Measurements from ENCODE around the gene CYP19A1. TPM values are rescaled to one million over a fixed set of nuclear protein-coding genes. Genes with fewer than 3 reads are reported as not detected.

Gene CYP19A1
- total and polyA plus RNA-seq, 9 of the 15 experiments (the other 6 are each of a cell fraction or from before 2014, with no cell fraction given), result 0.16 to 0.63 (median 0.47) TPM; not detected in 3

DNA sequence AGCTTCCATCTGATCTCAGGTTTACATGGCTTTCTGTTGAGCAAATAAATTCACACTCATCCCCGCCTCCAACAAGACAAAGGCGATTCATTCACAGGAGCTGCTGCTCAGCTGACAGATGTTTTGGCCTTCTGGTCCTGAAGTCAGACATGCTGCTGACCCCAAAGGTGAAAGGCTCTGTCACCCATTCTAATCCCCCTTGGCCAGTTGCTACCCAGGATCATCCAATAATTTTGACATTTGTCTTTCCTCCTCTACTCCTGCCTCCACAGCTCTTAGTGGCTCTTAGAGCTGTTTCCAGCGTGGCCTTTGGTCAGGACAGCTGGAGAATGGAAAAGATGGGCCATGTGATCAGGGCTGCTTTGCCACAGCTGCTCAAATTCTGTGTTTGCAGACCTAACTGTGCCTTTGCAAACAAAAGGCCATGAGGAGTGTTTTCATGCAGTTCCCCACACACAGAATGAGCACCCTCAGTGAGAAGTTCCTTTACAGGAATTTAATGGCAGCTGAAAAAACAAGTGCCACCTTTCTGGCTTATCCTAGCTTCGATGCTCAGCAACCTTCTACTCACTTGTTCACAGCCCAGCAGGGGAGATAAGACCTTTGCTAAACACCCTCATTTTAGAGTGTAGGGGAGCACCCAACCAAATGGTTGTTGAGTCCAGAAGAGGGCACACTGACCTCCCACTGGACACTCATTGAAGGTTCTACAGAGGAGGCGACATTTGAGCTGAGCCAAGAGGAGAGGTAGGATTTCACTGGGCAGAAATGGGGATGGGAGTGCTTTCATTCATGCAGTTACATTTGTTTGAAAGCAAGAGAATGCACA lies 39.0 kb downstream of the CYP19A1 start:
- no TSS peak for BruUV-seq (replicated peaks)
- H3K9ac ChIP-seq (ENCODE audit: insufficient read depth in 1 of 2, low read depth in 2 of 2, low read length in 2 of 2), result no peak overlapping the region
- no peak for ATAC-seq

DNA sequence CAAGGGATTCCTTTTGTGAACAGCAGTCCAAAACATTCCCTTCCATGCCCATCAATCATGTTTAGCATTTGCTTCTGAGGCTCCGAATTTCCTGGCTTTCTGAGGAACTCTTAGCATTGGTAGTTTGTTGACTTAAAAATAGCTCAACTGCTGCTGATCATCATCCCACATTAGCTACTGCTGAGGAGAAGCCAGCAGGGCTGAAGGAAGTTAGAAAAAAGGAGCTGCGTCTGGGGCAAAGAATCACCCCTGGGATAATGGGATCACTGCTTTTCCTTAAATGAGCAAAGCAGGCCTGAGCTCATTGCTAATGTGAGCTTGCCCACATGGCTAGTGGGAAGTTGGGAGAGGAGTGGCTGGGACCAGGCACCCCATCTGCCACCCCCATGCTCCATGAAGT lies 39.8 kb downstream of the CYP19A1 start:
- Histone ChIP-seq H2AFZ (ENCODE audit: low read depth, low read length) (no peak overlapping the region), H3K9me3 (replicated peaks; ENCODE audit: control insufficient read depth, insufficient read depth, low read depth, low read length) (no peaks in the 10 kb centered on the region), H3K27me3 (ENCODE audit: control insufficient read depth in 2 of 2, insufficient read depth in 2 of 2, low read length in 2 of 2) (peaks cover 18 to 47% of the 10 kb centered on the region in 2 experiments; a peak in 4 of 5 replicates), H3K27ac (ENCODE audit: extremely low read depth, low read depth, low read length) (no peak overlapping the region), H3K4me2 (ENCODE audit: insufficient read depth, low read length) (no peak overlapping the region), H3K4me1 (replicated peaks in 1 of 2; ENCODE audit: control insufficient read depth in 2 of 2, insufficient read depth in 2 of 2, low read length in 2 of 2) (no peaks in the 10 kb centered on the region), H3K36me3 (ENCODE audit: control insufficient read depth, insufficient read depth, low read length) (no peaks in the 10 kb centered on the region), H3K79me2 (ENCODE audit: control insufficient read depth, insufficient read depth, low read length) (no peaks in the 10 kb centered on the region), H3K9me1 (ENCODE audit: control insufficient read depth, insufficient read depth, low read length) (no peaks in the 10 kb centered on the region), H3K4me3 (no peak overlapping the region), H4K20me1 (replicated peaks; ENCODE audit: control insufficient read depth, insufficient read depth, low read length) (no peaks in the 10 kb centered on the region; the same call in 1 of the 2 replicates), H3K9ac (ENCODE audit: insufficient read depth in 1 of 2, low read depth in 2 of 2, low read length in 2 of 2) (no peak overlapping the region)
- WGBS (ENCODE audit: insufficient coverage, low coverage, missing lambda C conversion rate), result 0% methylated on average over 2 of the region's 2 CpGs
- ATAC-seq (no peak), DNase-seq (ENCODE audit: extremely low read depth in 1 of 4, low spot score in 3 of 4) (no peak), FAIRE-seq (no peak)
- ChIA-PET POLR2A (interaction anchor here (1.4 to 2.3 kb wide), 2 partner anchors 12 to 15 kb away, joined by 4 to 7 read pairs; no protein-coding TSS in a partner anchor), CTCF (ENCODE audit: low intra/inter-chr PET ratio) (no interaction called here)
- no TSS peak for BruUV-seq (replicated peaks)
- no peak for TF ChIP-seq ZSCAN29 (IDR thresholded peaks at IDR 0.05)
- TF ChIP-seq SNIP1 (IDR thresholded peaks at IDR 0.05; ENCODE audit: low read depth), result no peak
- TF ChIP-seq HEY1 (CRISPR knock-in tag; IDR thresholded peaks at IDR 0.05; ENCODE audit: borderline replicate concordance), result no peak
- in situ Hi-C loops (cut with MboI), result no loop called here
- intact Hi-C loops (cut with micrococcal nuclease), result loop anchor here (5.0 kb wide), 1 partner anchor 84 kb away; no protein-coding TSS in a partner anchor

More for the DNA sequence above, 39.0 kb downstream of the CYP19A1 start:
- no peak overlapping the region for H2AFZ ChIP-seq (ENCODE audit: low read depth, low read length)
- no peaks in the 10 kb centered on the region for H3K36me3 ChIP-seq (ENCODE audit: control insufficient read depth, insufficient read depth, low read length)
- DNase-seq (ENCODE audit: extremely low read depth in 1 of 4, low spot score in 3 of 4) (no peak), FAIRE-seq (no peak)
- TF ChIP-seq ZNF384 (IDR thresholded peaks at IDR 0.05; ENCODE audit: low read depth, low read length) (no peak), ZNF75A (CRISPR knock-in tag; IDR thresholded peaks at IDR 0.05) (no peak), ZNF766 (CRISPR knock-in tag; conservative IDR thresholded peaks at IDR 0.05) (no peak), RAD21 (CRISPR knock-in tag; conservative IDR thresholded peaks at IDR 0.05 in 1 of 2, IDR thresholded peaks at IDR 0.05 in 1 of 2) (0 out of 4 replicates have a peak, but pooled peaks have one; percentile 18 to 21), HNRNPUL1 (IDR thresholded peaks at IDR 0.05; ENCODE audit: low read length) (no peak)
- in situ Hi-C loops (cut with MboI) (no loop called here), intact Hi-C loops (cut with micrococcal nuclease) (loop anchor here (5.0 kb wide), 1 partner anchor 83 kb away; no protein-coding TSS in a partner anchor)
- H3K27ac ChIP-seq (ENCODE audit: extremely low read depth, low read depth, low read length), result no peak overlapping the region
- no peaks in the 10 kb centered on the region for H3K4me1 ChIP-seq (replicated peaks in 1 of 2; ENCODE audit: control insufficient read depth in 2 of 2, insufficient read depth in 2 of 2, low read length in 2 of 2)
- no peaks in the 10 kb centered on the region for H3K79me2 ChIP-seq (ENCODE audit: control insufficient read depth, insufficient read depth, low read length)
- peaks cover 18 to 47% of the 10 kb centered on the region in 2 experiments; a peak in 4 of 5 replicates for H3K27me3 ChIP-seq (ENCODE audit: control insufficient read depth in 2 of 2, insufficient read depth in 2 of 2, low read length in 2 of 2)
- no peaks in the 10 kb centered on the region for H3K9me3 ChIP-seq (replicated peaks; ENCODE audit: control insufficient read depth, insufficient read depth, low read depth, low read length)
- H3K4me2 ChIP-seq (ENCODE audit: insufficient read depth, low read length), result no peak overlapping the region
- ChIA-PET CTCF (ENCODE audit: low intra/inter-chr PET ratio) (no interaction called here), POLR2A (interaction anchor here (1.0 to 2.3 kb wide), 4 partner anchors 10 to 44 kb away, joined by 3 to 7 read pairs (median 4); no protein-coding TSS in a partner anchor)
- H3K9me1 ChIP-seq (ENCODE audit: control insufficient read depth, insufficient read depth, low read length), result no peaks in the 10 kb centered on the region
- H3K4me3 ChIP-seq, result no peak overlapping the region
- H4K20me1 ChIP-seq (replicated peaks; ENCODE audit: control insufficient read depth, insufficient read depth, low read length), result no peaks in the 10 kb centered on the region; the same call in 1 of the 2 replicates
- WGBS (ENCODE audit: insufficient coverage, low coverage, missing lambda C conversion rate), result 0% methylated on average over 5 of the region's 5 CpGs

Data from K562 (cell line).